ENCODE results near the gene LYL1. TPM values are rescaled to one million over a fixed set of nuclear protein-coding genes. Genes with fewer than 3 reads are reported as not detected.

The LYL1 gene
- total and polyA plus RNA-seq, 9 of the 15 experiments (the other 6 are each of a cell fraction or from before 2014, with no cell fraction given), result 1.3 to 266 (median 34.0) TPM

DNA sequence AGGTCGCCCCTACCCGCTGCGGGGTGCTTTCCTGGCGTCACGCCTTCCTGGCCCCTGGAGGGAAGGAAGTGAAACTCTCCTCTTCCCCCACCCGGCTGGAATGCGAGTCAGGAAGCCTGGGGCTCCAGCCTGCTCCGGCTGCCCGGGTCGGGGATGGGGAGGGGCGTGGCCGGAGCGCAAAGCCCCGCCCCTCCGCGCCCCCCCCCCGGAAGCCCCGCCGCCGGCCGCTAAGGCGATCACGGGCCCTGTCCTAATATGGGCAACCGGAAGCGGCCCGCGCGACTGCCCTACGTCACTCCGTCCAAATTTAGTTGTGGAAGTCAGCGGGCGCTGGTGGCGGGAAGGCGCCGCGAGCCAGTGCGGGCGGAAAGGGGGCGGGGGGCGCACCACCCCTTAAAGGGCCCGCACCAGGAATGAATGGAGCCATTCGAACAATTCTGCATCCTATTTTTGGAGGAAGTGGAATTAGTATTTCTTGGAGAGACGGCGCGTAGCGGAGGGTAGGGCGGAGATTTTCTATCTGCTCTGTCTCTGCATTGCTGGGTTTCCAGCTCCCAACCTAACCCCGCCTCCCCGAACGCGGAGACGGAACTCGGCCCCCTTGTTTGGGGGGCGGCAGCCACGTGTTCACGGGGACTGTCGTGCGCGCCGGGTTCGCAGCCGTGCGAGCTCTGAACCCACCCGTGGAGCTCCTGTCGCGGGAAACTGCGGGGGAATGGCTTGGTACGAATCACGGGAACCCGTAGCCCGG, 49.1 kb upstream of the LYL1 start (continued):
- TF ChIP-seq, protein P1, sequence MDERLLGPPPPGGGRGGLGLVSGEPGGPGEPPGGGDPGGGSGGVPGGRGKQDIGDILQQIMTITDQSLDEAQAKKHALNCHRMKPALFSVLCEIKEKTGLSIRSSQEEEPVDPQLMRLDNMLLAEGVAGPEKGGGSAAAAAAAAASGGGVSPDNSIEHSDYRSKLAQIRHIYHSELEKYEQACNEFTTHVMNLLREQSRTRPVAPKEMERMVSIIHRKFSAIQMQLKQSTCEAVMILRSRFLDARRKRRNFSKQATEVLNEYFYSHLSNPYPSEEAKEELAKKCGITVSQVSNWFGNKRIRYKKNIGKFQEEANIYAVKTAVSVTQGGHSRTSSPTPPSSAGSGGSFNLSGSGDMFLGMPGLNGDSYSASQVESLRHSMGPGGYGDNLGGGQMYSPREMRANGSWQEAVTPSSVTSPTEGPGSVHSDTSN (CRISPR knock-in tag; IDR thresholded peaks at IDR 0.05; ENCODE audit: low read depth), result no peak
- TF ChIP-seq, protein P1 (tag; conservative IDR thresholded peaks at IDR 0.05; ENCODE audit: low read depth), result no peak
- TF ChIP-seq, protein P2, sequence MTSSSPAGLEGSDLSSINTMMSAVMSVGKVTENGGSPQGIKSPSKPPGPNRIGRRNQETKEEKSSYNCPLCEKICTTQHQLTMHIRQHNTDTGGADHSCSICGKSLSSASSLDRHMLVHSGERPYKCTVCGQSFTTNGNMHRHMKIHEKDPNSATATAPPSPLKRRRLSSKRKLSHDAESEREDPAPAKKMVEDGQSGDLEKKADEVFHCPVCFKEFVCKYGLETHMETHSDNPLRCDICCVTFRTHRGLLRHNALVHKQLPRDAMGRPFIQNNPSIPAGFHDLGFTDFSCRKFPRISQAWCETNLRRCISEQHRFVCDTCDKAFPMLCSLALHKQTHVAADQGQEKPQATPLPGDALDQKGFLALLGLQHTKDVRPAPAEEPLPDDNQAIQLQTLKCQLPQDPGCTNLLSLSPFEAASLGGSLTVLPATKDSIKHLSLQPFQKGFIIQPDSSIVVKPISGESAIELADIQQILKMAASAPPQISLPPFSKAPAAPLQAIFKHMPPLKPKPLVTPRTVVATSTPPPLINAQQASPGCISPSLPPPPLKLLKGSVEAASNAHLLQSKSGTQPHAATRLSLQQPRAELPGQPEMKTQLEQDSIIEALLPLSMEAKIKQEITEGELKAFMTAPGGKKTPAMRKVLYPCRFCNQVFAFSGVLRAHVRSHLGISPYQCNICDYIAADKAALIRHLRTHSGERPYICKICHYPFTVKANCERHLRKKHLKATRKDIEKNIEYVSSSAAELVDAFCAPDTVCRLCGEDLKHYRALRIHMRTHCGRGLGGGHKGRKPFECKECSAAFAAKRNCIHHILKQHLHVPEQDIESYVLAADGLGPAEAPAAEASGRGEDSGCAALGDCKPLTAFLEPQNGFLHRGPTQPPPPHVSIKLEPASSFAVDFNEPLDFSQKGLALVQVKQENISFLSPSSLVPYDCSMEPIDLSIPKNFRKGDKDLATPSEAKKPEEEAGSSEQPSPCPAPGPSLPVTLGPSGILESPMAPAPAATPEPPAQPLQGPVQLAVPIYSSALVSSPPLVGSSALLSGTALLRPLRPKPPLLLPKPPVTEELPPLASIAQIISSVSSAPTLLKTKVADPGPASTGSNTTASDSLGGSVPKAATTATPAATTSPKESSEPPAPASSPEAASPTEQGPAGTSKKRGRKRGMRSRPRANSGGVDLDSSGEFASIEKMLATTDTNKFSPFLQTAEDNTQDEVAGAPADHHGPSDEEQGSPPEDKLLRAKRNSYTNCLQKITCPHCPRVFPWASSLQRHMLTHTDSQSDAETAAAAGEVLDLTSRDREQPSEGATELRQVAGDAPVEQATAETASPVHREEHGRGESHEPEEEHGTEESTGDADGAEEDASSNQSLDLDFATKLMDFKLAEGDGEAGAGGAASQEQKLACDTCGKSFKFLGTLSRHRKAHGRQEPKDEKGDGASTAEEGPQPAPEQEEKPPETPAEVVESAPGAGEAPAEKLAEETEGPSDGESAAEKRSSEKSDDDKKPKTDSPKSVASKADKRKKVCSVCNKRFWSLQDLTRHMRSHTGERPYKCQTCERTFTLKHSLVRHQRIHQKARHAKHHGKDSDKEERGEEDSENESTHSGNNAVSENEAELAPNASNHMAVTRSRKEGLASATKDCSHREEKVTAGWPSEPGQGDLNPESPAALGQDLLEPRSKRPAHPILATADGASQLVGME (CRISPR knock-in tag; IDR thresholded peaks at IDR 0.05), result no peak
- no peak for TF ChIP-seq CBFA2T2 (conservative IDR thresholded peaks at IDR 0.05)
- TF ChIP-seq POLR2H (tag; IDR thresholded peaks at IDR 0.05; ENCODE audit: low read depth), result peak; percentile 95
- TF ChIP-seq ZNF175 (CRISPR knock-in tag; IDR thresholded peaks at IDR 0.05; ENCODE audit: low read depth), result no peak
- TF ChIP-seq, protein P3, sequence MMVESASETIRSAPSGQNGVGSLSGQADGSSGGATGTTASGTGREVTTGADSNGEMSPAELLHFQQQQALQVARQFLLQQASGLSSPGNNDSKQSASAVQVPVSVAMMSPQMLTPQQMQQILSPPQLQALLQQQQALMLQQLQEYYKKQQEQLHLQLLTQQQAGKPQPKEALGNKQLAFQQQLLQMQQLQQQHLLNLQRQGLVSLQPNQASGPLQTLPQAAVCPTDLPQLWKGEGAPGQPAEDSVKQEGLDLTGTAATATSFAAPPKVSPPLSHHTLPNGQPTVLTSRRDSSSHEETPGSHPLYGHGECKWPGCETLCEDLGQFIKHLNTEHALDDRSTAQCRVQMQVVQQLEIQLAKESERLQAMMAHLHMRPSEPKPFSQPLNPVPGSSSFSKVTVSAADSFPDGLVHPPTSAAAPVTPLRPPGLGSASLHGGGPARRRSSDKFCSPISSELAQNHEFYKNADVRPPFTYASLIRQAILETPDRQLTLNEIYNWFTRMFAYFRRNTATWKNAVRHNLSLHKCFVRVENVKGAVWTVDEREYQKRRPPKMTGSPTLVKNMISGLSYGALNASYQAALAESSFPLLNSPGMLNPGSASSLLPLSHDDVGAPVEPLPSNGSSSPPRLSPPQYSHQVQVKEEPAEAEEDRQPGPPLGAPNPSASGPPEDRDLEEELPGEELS (CRISPR knock-in tag; IDR thresholded peaks at IDR 0.05; ENCODE audit: borderline replicate concordance), result no peak
- TF ChIP-seq, protein P4, sequence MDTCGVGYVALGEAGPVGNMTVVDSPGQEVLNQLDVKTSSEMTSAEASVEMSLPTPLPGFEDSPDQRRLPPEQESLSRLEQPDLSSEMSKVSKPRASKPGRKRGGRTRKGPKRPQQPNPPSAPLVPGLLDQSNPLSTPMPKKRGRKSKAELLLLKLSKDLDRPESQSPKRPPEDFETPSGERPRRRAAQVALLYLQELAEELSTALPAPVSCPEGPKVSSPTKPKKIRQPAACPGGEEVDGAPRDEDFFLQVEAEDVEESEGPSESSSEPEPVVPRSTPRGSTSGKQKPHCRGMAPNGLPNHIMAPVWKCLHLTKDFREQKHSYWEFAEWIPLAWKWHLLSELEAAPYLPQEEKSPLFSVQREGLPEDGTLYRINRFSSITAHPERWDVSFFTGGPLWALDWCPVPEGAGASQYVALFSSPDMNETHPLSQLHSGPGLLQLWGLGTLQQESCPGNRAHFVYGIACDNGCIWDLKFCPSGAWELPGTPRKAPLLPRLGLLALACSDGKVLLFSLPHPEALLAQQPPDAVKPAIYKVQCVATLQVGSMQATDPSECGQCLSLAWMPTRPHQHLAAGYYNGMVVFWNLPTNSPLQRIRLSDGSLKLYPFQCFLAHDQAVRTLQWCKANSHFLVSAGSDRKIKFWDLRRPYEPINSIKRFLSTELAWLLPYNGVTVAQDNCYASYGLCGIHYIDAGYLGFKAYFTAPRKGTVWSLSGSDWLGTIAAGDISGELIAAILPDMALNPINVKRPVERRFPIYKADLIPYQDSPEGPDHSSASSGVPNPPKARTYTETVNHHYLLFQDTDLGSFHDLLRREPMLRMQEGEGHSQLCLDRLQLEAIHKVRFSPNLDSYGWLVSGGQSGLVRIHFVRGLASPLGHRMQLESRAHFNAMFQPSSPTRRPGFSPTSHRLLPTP (IDR thresholded peaks at IDR 0.05; ENCODE audit: borderline replicate concordance, extremely low read depth, insufficient read length), result no peak
- TF ChIP-seq, protein P5, sequence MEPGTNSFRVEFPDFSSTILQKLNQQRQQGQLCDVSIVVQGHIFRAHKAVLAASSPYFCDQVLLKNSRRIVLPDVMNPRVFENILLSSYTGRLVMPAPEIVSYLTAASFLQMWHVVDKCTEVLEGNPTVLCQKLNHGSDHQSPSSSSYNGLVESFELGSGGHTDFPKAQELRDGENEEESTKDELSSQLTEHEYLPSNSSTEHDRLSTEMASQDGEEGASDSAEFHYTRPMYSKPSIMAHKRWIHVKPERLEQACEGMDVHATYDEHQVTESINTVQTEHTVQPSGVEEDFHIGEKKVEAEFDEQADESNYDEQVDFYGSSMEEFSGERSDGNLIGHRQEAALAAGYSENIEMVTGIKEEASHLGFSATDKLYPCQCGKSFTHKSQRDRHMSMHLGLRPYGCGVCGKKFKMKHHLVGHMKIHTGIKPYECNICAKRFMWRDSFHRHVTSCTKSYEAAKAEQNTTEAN (CRISPR knock-in tag; IDR thresholded peaks at IDR 0.05), result no peak
- TF ChIP-seq SRSF7 (optimal IDR thresholded peaks at IDR 0.05; ENCODE audit: low read depth, low read length), result no peak

Measured in K562 (cell line).